ENCODE results near the gene CCDC159.

DNA sequence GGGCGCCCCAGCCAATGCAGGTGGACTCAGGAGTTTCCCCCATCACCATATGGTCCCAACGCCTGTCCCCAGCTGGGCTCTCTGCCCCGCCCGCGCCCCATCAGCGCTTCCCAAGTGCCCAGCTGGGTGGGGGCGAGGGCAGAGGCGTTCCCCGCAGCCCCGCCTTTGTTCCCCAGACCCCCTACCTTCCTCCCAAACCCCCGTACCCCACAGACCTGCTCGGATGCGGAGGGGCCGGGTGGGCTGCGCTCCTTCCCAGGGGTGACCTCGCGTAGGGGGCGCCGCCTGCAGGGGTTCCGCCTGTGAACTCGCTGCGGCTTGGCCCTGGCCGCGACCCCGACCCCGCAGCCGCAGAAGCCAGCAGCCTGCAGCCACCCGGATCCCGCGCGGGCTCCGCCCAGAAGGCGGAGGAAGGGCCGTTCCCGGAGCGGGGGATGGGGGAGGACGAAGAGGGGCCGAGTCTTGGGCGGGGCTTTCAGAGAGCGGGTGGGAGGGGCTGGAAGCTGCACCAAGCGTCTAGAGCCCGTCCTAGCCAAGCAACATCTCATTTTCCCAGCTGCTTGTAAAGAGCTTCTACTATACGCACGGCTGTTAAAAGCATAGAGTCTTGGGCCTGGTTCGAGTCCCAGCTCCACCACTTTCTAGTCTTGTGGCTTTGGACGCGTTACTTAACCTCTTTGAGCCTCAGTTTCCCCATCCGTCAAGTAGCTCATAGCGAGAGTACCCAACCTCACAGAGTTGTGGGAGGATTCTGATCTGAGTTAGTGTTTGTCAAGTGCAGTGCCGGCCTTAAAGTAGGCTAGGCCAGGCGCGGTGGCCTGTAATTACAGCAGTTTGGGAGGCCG is 6.8 kb upstream of the CCDC159 start, which contains the start of gene RAB3D:
- TF ChIP-seq, protein P1, sequence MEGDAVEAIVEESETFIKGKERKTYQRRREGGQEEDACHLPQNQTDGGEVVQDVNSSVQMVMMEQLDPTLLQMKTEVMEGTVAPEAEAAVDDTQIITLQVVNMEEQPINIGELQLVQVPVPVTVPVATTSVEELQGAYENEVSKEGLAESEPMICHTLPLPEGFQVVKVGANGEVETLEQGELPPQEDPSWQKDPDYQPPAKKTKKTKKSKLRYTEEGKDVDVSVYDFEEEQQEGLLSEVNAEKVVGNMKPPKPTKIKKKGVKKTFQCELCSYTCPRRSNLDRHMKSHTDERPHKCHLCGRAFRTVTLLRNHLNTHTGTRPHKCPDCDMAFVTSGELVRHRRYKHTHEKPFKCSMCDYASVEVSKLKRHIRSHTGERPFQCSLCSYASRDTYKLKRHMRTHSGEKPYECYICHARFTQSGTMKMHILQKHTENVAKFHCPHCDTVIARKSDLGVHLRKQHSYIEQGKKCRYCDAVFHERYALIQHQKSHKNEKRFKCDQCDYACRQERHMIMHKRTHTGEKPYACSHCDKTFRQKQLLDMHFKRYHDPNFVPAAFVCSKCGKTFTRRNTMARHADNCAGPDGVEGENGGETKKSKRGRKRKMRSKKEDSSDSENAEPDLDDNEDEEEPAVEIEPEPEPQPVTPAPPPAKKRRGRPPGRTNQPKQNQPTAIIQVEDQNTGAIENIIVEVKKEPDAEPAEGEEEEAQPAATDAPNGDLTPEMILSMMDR (IDR thresholded peaks at IDR 0.05), result no peak
- TF ChIP-seq EZH2 (IDR thresholded peaks at IDR 0.05; ENCODE audit: borderline replicate concordance, insufficient read depth, low read depth, low read length, poor library complexity, severe bottlenecking), result no peak

Measured in B cell (primary cell).